ENCODE data around the gene FARS2.

- no peak for TF ChIP-seq POLR2A (IDR thresholded peaks at IDR 0.05)
- TF ChIP-seq CTCF (IDR thresholded peaks at IDR 0.05): no peak
These were observed 251.1 kb downstream of the FARS2 start for GRCh38 chr6:5512422-5512821.

Data from vagina (tissue), 2 donors.